H1 (cell line): ENCODE measurements around the gene SLC4A1AP. TPM values are rescaled to one million over a fixed set of nuclear protein-coding genes. Genes with fewer than 3 reads are reported as not detected.

Experiments used
- BACH1 ChIP-seq: IDR thresholded peaks from 2 replicates; pipeline ENCODE4 v1.6.1; 2012; ENCODE audit warnings: low read length, improper control_type of control experiment
- GABPA ChIP-seq: IDR thresholded peaks from 2 replicates; pipeline ENCODE4 v1.6.1; 2011; ENCODE audit warnings: mild to moderate bottlenecking, low read length, moderate library complexity, borderline replicate concordance; ENCODE audit not compliant: insufficient read depth
- GTF2F1 ChIP-seq: IDR thresholded peaks from 2 replicates; pipeline ENCODE4 v1.6.1; 2012; ENCODE audit warnings: low read depth, low read length, improper control_type of control experiment, borderline replicate concordance
- RBBP5 ChIP-seq: IDR thresholded peaks from 2 replicates; pipeline ENCODE4 v1.7.1; 2012; ENCODE audit warnings: low read depth, mild to moderate bottlenecking, inconsistent platforms, low read length, moderate library complexity, borderline replicate concordance
- TAF1 ChIP-seq: IDR thresholded peaks from 2 replicates; pipeline ENCODE4 v1.6.1; 2011; ENCODE audit warnings: mild to moderate bottlenecking, low read depth, low read length
- TAF7 ChIP-seq: optimal IDR thresholded peaks from 2 replicates; pipeline ENCODE3; 2011; ENCODE audit warnings: low read depth, mild to moderate bottlenecking, inconsistent platforms, low read length, moderate library complexity, borderline replicate concordance
- TCF12 ChIP-seq: IDR thresholded peaks from 2 replicates; pipeline ENCODE4 v1.6.1; 2011; ENCODE audit warnings: low read depth, mild to moderate bottlenecking, low read length
- polyA plus RNA-seq, 7 experiments: library from polyadenylated mRNA; depleted of rRNA in 3 of 7; stranded (reverse) in 5 of 7; unstranded in 2 of 7; fragments of >200 nt in 5 of 7; fragments of 200-250 nt in 2 of 7; gene quantifications; 1 replicate in 5 of 7; 2 replicates in 1 of 7; 4 replicates in 1 of 7; pipeline versions ENCODE4 v1.2.1 to v1.2.3, GENCODE V29; 2011 to 2013; ENCODE audit warnings: missing spikeins in 2 of 7, mixed read lengths in 2 of 7
- total RNA-seq: library from RNA; stranded (reverse); fragmentation: NEBNext Ultra II Directional; extraction: Animal tissue kit (Norgen Biotek cat#: 25700); gene quantifications from 2 replicates; pipeline ENCODE4 v1.2.1, GENCODE V29; 2021
- TF ChIP-seq, protein P1 (sequence below): fragments of 300-600 bp; sonication (generic); IDR thresholded peaks from 2 replicates; pipeline ENCODE4 v1.7.1; 2012; ENCODE audit warnings: low read length, moderate library complexity, mild to moderate bottlenecking, inconsistent platforms; ENCODE audit not compliant: insufficient replicate concordance
- TF ChIP-seq, protein P2 (sequence below): IDR thresholded peaks from 2 replicates; pipeline ENCODE4 v1.6.1; 2012; ENCODE audit warnings: inconsistent platforms
- TF ChIP-seq, protein P3 (sequence below): IDR thresholded peaks from 2 replicates; pipeline ENCODE4 v1.6.1; 2012; ENCODE audit warnings: low read length, inconsistent platforms

The SLC4A1AP gene
- total and polyA plus RNA-seq, 2 of the 8 experiments (the other 6 are each of a cell fraction or from before 2014, with no cell fraction given), result 8.1 to 18.4 TPM

DNA sequence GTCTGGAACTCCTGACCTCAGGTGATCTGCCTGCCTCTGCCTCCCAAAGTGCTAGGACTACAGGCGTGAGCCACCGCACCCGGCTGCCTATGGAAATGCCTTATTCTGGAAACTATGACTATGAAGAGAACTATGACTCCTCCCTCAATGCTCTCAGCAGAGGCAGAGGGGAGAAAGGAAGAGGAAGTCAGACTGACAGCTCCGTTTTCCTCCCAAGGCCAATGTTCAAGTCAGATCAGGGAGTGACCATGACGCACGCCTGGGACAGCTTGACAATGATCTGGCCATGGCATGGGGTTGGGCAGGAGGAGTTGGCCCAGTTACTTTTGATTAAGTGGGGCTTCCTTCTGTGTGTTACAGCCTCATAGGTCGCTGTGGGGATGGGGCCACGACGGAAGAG is 63.6 kb downstream of the SLC4A1AP start (continued):
- TF ChIP-seq, protein P1, sequence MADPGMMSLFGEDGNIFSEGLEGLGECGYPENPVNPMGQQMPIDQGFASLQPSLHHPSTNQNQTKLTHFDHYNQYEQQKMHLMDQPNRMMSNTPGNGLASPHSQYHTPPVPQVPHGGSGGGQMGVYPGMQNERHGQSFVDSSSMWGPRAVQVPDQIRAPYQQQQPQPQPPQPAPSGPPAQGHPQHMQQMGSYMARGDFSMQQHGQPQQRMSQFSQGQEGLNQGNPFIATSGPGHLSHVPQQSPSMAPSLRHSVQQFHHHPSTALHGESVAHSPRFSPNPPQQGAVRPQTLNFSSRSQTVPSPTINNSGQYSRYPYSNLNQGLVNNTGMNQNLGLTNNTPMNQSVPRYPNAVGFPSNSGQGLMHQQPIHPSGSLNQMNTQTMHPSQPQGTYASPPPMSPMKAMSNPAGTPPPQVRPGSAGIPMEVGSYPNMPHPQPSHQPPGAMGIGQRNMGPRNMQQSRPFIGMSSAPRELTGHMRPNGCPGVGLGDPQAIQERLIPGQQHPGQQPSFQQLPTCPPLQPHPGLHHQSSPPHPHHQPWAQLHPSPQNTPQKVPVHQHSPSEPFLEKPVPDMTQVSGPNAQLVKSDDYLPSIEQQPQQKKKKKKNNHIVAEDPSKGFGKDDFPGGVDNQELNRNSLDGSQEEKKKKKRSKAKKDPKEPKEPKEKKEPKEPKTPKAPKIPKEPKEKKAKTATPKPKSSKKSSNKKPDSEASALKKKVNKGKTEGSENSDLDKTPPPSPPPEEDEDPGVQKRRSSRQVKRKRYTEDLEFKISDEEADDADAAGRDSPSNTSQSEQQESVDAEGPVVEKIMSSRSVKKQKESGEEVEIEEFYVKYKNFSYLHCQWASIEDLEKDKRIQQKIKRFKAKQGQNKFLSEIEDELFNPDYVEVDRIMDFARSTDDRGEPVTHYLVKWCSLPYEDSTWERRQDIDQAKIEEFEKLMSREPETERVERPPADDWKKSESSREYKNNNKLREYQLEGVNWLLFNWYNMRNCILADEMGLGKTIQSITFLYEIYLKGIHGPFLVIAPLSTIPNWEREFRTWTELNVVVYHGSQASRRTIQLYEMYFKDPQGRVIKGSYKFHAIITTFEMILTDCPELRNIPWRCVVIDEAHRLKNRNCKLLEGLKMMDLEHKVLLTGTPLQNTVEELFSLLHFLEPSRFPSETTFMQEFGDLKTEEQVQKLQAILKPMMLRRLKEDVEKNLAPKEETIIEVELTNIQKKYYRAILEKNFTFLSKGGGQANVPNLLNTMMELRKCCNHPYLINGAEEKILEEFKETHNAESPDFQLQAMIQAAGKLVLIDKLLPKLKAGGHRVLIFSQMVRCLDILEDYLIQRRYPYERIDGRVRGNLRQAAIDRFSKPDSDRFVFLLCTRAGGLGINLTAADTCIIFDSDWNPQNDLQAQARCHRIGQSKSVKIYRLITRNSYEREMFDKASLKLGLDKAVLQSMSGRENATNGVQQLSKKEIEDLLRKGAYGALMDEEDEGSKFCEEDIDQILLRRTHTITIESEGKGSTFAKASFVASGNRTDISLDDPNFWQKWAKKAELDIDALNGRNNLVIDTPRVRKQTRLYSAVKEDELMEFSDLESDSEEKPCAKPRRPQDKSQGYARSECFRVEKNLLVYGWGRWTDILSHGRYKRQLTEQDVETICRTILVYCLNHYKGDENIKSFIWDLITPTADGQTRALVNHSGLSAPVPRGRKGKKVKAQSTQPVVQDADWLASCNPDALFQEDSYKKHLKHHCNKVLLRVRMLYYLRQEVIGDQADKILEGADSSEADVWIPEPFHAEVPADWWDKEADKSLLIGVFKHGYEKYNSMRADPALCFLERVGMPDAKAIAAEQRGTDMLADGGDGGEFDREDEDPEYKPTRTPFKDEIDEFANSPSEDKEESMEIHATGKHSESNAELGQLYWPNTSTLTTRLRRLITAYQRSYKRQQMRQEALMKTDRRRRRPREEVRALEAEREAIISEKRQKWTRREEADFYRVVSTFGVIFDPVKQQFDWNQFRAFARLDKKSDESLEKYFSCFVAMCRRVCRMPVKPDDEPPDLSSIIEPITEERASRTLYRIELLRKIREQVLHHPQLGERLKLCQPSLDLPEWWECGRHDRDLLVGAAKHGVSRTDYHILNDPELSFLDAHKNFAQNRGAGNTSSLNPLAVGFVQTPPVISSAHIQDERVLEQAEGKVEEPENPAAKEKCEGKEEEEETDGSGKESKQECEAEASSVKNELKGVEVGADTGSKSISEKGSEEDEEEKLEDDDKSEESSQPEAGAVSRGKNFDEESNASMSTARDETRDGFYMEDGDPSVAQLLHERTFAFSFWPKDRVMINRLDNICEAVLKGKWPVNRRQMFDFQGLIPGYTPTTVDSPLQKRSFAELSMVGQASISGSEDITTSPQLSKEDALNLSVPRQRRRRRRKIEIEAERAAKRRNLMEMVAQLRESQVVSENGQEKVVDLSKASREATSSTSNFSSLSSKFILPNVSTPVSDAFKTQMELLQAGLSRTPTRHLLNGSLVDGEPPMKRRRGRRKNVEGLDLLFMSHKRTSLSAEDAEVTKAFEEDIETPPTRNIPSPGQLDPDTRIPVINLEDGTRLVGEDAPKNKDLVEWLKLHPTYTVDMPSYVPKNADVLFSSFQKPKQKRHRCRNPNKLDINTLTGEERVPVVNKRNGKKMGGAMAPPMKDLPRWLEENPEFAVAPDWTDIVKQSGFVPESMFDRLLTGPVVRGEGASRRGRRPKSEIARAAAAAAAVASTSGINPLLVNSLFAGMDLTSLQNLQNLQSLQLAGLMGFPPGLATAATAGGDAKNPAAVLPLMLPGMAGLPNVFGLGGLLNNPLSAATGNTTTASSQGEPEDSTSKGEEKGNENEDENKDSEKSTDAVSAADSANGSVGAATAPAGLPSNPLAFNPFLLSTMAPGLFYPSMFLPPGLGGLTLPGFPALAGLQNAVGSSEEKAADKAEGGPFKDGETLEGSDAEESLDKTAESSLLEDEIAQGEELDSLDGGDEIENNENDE, result no peak
- TF ChIP-seq GTF2F1 (no peak), BACH1 (no peak), TCF12 (no peak), TAF1 (no peak), TAF7 (no peak), RBBP5 (no peak), GABPA (no peak)
- TF ChIP-seq, protein P2, sequence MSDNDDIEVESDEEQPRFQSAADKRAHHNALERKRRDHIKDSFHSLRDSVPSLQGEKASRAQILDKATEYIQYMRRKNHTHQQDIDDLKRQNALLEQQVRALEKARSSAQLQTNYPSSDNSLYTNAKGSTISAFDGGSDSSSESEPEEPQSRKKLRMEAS, result no peak
- TF ChIP-seq, protein P3, sequence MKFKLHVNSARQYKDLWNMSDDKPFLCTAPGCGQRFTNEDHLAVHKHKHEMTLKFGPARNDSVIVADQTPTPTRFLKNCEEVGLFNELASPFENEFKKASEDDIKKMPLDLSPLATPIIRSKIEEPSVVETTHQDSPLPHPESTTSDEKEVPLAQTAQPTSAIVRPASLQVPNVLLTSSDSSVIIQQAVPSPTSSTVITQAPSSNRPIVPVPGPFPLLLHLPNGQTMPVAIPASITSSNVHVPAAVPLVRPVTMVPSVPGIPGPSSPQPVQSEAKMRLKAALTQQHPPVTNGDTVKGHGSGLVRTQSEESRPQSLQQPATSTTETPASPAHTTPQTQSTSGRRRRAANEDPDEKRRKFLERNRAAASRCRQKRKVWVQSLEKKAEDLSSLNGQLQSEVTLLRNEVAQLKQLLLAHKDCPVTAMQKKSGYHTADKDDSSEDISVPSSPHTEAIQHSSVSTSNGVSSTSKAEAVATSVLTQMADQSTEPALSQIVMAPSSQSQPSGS, result no peak
